ENCODE data around the gene SLC4A7.

DNA sequence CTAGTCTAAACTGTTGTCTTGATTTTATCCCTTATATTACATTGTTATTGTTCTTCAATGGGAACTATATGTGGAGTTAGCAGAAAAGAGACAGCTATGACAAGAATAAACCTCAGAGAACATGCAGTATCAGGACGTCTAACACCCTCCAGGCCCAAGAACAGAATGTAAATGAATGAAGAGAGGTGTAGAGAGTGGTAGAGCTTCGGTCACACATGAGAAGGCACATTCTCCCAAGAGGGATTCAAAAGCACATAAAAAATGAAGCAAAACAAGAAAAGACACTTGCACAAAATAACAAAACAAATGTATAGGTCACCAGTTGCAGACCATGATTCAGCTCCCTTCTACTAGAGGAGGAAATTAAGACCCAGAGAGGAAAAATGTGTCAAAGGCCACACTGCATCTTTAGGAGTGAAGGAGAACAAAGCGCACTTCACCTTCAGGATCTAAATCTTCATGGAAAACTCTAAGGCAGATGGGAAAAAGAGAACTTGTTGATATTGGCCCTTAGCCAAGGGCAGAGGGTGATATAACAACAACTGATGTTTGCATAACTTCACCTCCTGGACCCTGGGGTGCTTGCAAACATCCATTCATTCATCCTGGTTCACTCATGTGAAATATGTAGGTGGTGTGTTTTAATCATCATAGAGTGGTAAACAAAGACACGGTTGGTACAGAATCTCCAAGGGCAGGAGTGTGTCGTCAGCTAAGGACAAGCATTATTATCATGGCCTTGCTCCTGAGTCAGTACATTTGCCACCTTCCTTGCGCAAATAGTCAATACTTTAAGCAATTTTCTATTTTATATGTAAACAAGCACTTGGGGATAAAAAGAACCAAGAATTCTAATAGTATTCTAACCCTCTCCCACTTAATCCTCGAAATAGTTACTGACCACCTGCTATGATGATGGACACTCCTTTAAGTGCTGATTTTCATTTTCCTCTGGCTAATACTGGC lies 123.8 kb downstream of the SLC4A7 start:
- TF ChIP-seq, protein P1, sequence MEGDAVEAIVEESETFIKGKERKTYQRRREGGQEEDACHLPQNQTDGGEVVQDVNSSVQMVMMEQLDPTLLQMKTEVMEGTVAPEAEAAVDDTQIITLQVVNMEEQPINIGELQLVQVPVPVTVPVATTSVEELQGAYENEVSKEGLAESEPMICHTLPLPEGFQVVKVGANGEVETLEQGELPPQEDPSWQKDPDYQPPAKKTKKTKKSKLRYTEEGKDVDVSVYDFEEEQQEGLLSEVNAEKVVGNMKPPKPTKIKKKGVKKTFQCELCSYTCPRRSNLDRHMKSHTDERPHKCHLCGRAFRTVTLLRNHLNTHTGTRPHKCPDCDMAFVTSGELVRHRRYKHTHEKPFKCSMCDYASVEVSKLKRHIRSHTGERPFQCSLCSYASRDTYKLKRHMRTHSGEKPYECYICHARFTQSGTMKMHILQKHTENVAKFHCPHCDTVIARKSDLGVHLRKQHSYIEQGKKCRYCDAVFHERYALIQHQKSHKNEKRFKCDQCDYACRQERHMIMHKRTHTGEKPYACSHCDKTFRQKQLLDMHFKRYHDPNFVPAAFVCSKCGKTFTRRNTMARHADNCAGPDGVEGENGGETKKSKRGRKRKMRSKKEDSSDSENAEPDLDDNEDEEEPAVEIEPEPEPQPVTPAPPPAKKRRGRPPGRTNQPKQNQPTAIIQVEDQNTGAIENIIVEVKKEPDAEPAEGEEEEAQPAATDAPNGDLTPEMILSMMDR (IDR thresholded peaks at IDR 0.05), result no peak
- TF ChIP-seq ELF4 (CRISPR knock-in tag; IDR thresholded peaks at IDR 0.05; ENCODE audit: low read depth), result no peak
- TF ChIP-seq ZNF121 (CRISPR knock-in tag; IDR thresholded peaks at IDR 0.05), result no peak
- TF ChIP-seq, protein P2, sequence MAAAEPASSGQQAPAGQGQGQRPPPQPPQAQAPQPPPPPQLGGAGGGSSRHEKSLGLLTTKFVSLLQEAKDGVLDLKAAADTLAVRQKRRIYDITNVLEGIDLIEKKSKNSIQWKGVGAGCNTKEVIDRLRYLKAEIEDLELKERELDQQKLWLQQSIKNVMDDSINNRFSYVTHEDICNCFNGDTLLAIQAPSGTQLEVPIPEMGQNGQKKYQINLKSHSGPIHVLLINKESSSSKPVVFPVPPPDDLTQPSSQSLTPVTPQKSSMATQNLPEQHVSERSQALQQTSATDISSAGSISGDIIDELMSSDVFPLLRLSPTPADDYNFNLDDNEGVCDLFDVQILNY (CRISPR knock-in tag; IDR thresholded peaks at IDR 0.05), result no peak
- no peak for TF ChIP-seq E2F1 (CRISPR knock-in tag; IDR thresholded peaks at IDR 0.05)
- TF ChIP-seq, protein P3, sequence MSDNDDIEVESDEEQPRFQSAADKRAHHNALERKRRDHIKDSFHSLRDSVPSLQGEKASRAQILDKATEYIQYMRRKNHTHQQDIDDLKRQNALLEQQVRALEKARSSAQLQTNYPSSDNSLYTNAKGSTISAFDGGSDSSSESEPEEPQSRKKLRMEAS (CRISPR knock-in tag; IDR thresholded peaks at IDR 0.05), result no peak
- no peak for TF ChIP-seq ZNF219 (CRISPR knock-in tag; IDR thresholded peaks at IDR 0.05; ENCODE audit: borderline replicate concordance)
- TF ChIP-seq SP1 (CRISPR knock-in tag; conservative IDR thresholded peaks at IDR 0.05), result no peak
- TF ChIP-seq ZNF232 (CRISPR knock-in tag; IDR thresholded peaks at IDR 0.05), result no peak
- TF ChIP-seq, protein P4, sequence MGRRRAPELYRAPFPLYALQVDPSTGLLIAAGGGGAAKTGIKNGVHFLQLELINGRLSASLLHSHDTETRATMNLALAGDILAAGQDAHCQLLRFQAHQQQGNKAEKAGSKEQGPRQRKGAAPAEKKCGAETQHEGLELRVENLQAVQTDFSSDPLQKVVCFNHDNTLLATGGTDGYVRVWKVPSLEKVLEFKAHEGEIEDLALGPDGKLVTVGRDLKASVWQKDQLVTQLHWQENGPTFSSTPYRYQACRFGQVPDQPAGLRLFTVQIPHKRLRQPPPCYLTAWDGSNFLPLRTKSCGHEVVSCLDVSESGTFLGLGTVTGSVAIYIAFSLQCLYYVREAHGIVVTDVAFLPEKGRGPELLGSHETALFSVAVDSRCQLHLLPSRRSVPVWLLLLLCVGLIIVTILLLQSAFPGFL (CRISPR knock-in tag; IDR thresholded peaks at IDR 0.05; ENCODE audit: borderline replicate concordance), result no peak
- no peak for TF ChIP-seq FOXP1 (CRISPR knock-in tag; IDR thresholded peaks at IDR 0.05; ENCODE audit: borderline replicate concordance)
- TF ChIP-seq ZNF317 (CRISPR knock-in tag; IDR thresholded peaks at IDR 0.05; ENCODE audit: borderline replicate concordance, low read depth), result no peak

Data from WTC11 (cell line).